IMR-90 (cell line): Measurements from ENCODE around the gene COX4I1. TPM values are rescaled to one million over a fixed set of nuclear protein-coding genes. Genes with fewer than 3 reads are reported as not detected.

ENCODE experiments used
- microRNA-seq, 2 experiments: library from miRNA; stranded (forward) in 1 of 2; unstranded in 1 of 2; fragments of 10-50 nt in 1 of 2; fragments of <30 nt in 1 of 2; gene quantifications in 1 of 2; microRNA quantifications in 1 of 2; one replicate each; pipeline versions ENCODE3 to v1.1.0; 2013 to 2020; ENCODE audit not compliant: insufficient read depth in 1 of 2, insufficient read length in 1 of 2, unreplicated experiment in 1 of 2
- polyA plus RNA-seq, 3 experiments: library from polyadenylated mRNA; depleted of rRNA; stranded (reverse); fragments of >200 nt; gene quantifications; 2 replicates each; pipeline ENCODE4 v1.2.3, GENCODE V29; 2012; ENCODE audit warnings: low replicate concordance in 1 of 3
- small RNA-seq, 5 experiments: library from RNA; depleted of rRNA; stranded (forward); fragments of <200 nt; gene quantifications; one replicate each; pipeline ENCODE3, GENCODE V24; 2012
- total RNA-seq: library from RNA; depleted of rRNA; stranded (reverse); fragments of >200 nt; gene quantifications from 2 replicates; pipeline ENCODE4 v1.2.3, GENCODE V29; 2012; rRNA removed

The COX4I1 gene
- total and polyA plus RNA-seq, 2 of the 4 experiments (the other 2 are of a cell fraction), result 397 to 700 TPM

Small RNA genes within 50 kb of the gene (microRNA-seq; reads per million reads assigned to microRNA genes)
- gene RNU1-103P (ENCODE audit: insufficient read depth, insufficient read length), result not detected

Small RNA genes within 50 kb of the gene (small RNA-seq; reads per million reads assigned to genes)
- gene RNU1-103P, result 0 reads per million in 5 experiments

Other genes starting within 250 kb of the COX4I1 start
- 9.4 and 14.9 TPM in 2 replicates for gene GSE1, start 186.4 kb upstream of the COX4I1 start, total RNA-seq
- 25.5 and 30.8 TPM in 2 replicates for gene GSE1, start 186.4 kb upstream of the COX4I1 start, polyA plus RNA-seq (2012; rRNA removed)
- gene GINS2, start 110.7 kb upstream of the COX4I1 start, total RNA-seq, result 12.8 and 13.4 TPM in 2 replicates
- 11.3 and 12.0 TPM in 2 replicates for gene GINS2, start 110.7 kb upstream of the COX4I1 start, polyA plus RNA-seq (2012; rRNA removed)
- 4.5 and 5.0 TPM in 2 replicates for gene C16orf74, start 48.6 kb upstream of the COX4I1 start, total RNA-seq
- 12.2 and 18.5 TPM in 2 replicates for gene C16orf74, start 48.6 kb upstream of the COX4I1 start, polyA plus RNA-seq (2012; rRNA removed)
- 23.7 and 28.3 TPM in 2 replicates for gene EMC8, start 151 bp upstream of the COX4I1 start, total RNA-seq
- gene EMC8, start 151 bp upstream of the COX4I1 start, polyA plus RNA-seq (2012; rRNA removed), result 48.9 and 54.7 TPM in 2 replicates
- not detected in 2 replicates for gene IRF8, start 99.5 kb downstream of the COX4I1 start, total RNA-seq
- gene IRF8, start 99.5 kb downstream of the COX4I1 start, polyA plus RNA-seq (2012; rRNA removed), result not detected in 2 replicates